Activated naive CD8-positive, alpha-beta T cell treated with anti-CD3 and anti-CD28 coated beads, Interleukin-2, amount 50 U/mL, for 24 hours (primary cell): ENCODE measurements around the gene OPCML.

ENCODE experiments used
- ATAC-seq: fragments of 150-1000 bp; cut with Tn5 transposase; one replicate; pipeline ENCODE4 v1.10.0; 2021
- DNase-seq: peaks from one replicate; pipeline ENCODE4 v3.0.0; 2021
- H3K27ac Mint-ChIP-seq: one replicate; pipeline ENCODE4 v1.8.0; 2021; ENCODE audit warnings: mild to moderate bottlenecking, mixed read lengths
- H3K27me3 Mint-ChIP-seq: one replicate; pipeline ENCODE4 v1.8.0; 2021; ENCODE audit warnings: mixed read lengths
- H3K36me3 Mint-ChIP-seq: one replicate; pipeline ENCODE4 v1.8.0; 2021; ENCODE audit warnings: low read depth, mixed read lengths
- H3K4me1 Mint-ChIP-seq: one replicate; pipeline ENCODE4 v1.8.0; 2021; ENCODE audit warnings: mixed read lengths
- H3K4me3 Mint-ChIP-seq: one replicate; pipeline ENCODE4 v1.8.0; 2021; ENCODE audit warnings: mild to moderate bottlenecking, moderate library complexity, mixed read lengths
- H3K9me3 Mint-ChIP-seq: one replicate; pipeline ENCODE4 v1.8.0; 2021; ENCODE audit warnings: mixed read lengths

The OPCML gene

GRCh38 chr11:133263332-133263731 lies 269.0 kb downstream of the OPCML start:
- Mint-ChIP-seq H3K27me3 (peaks cover 2% of the 10 kb centered on the region), H3K36me3 (no peaks in the 10 kb centered on the region), H3K9me3 (no peaks in the 10 kb centered on the region), H3K27ac (no peak overlapping the region), H3K4me1 (no peaks in the 10 kb centered on the region), H3K4me3 (no peak overlapping the region)
- no peak for DNase-seq
- no peak for ATAC-seq

GRCh38 chr11:133258751-133259150 lies 273.6 kb downstream of the OPCML start:
- no peak overlapping the region for H3K27ac Mint-ChIP-seq
- no peaks in the 10 kb centered on the region for H3K4me1 Mint-ChIP-seq
- H3K27me3 Mint-ChIP-seq: no peaks in the 10 kb centered on the region
- DNase-seq (no peak), ATAC-seq (no peak)
- no peak overlapping the region for H3K4me3 Mint-ChIP-seq
- H3K36me3 Mint-ChIP-seq: no peaks in the 10 kb centered on the region
- no peaks in the 10 kb centered on the region for H3K9me3 Mint-ChIP-seq

- no peak for ATAC-seq
- Mint-ChIP-seq H3K36me3 (no peaks in the 10 kb centered on the region), H3K27me3 (no peaks in the 10 kb centered on the region), H3K9me3 (no peaks in the 10 kb centered on the region), H3K27ac (no peak overlapping the region), H3K4me1 (no peaks in the 10 kb centered on the region), H3K4me3 (no peak overlapping the region)
- no peak for DNase-seq
Measured at GRCh38 chr11:133254601-133255000, 277.7 kb downstream of the OPCML start.

GRCh38 chr11:133253570-133253969 lies 278.7 kb downstream of the OPCML start:
- Mint-ChIP-seq H3K27ac (no peak overlapping the region), H3K9me3 (no peaks in the 10 kb centered on the region), H3K36me3 (no peaks in the 10 kb centered on the region), H3K27me3 (no peaks in the 10 kb centered on the region), H3K4me1 (no peaks in the 10 kb centered on the region), H3K4me3 (no peak overlapping the region)
- DNase-seq (no peak), ATAC-seq (no peak)

GRCh38 chr11:133251841-133252240 lies 280.5 kb downstream of the OPCML start:
- H3K9me3 Mint-ChIP-seq: no peaks in the 10 kb centered on the region

GRCh38 chr11:133249530-133249929 lies 282.8 kb downstream of the OPCML start:
- Mint-ChIP-seq H3K27ac (no peak overlapping the region), H3K4me1 (no peaks in the 10 kb centered on the region), H3K36me3 (no peaks in the 10 kb centered on the region), H3K4me3 (no peak overlapping the region), H3K9me3 (no peaks in the 10 kb centered on the region), H3K27me3 (no peaks in the 10 kb centered on the region)
- no peak for DNase-seq
- no peak for ATAC-seq

More at GRCh38 chr11:133251841-133252240, 280.5 kb downstream of the OPCML start:
- H3K27me3 Mint-ChIP-seq: no peaks in the 10 kb centered on the region
- H3K27ac Mint-ChIP-seq: no peak overlapping the region
- ATAC-seq (no peak), DNase-seq (no peak)
- no peaks in the 10 kb centered on the region for H3K4me1 Mint-ChIP-seq
- no peak overlapping the region for H3K4me3 Mint-ChIP-seq
- H3K36me3 Mint-ChIP-seq: no peaks in the 10 kb centered on the region

- Mint-ChIP-seq H3K4me3 (no peak overlapping the region), H3K9me3 (no peaks in the 10 kb centered on the region), H3K4me1 (no peaks in the 10 kb centered on the region), H3K27ac (no peak overlapping the region), H3K27me3 (no peaks in the 10 kb centered on the region), H3K36me3 (no peaks in the 10 kb centered on the region)
- DNase-seq (no peak), ATAC-seq (no peak)
Measured at GRCh38 chr11:133249065-133249464, 283.2 kb downstream of the OPCML start.

- Mint-ChIP-seq H3K9me3 (no peaks in the 10 kb centered on the region), H3K36me3 (no peaks in the 10 kb centered on the region), H3K27me3 (no peaks in the 10 kb centered on the region), H3K4me1 (no peaks in the 10 kb centered on the region), H3K4me3 (no peak overlapping the region), H3K27ac (no peak overlapping the region)
- no peak for ATAC-seq
- DNase-seq: no peak
Measured at GRCh38 chr11:133243832-133244231, 288.5 kb downstream of the OPCML start.

- ATAC-seq (no peak), DNase-seq (no peak)
- no peaks in the 10 kb centered on the region for H3K4me1 Mint-ChIP-seq
- no peaks in the 10 kb centered on the region for H3K27me3 Mint-ChIP-seq
- no peak overlapping the region for H3K27ac Mint-ChIP-seq
- no peaks in the 10 kb centered on the region for H3K9me3 Mint-ChIP-seq
- no peaks in the 10 kb centered on the region for H3K36me3 Mint-ChIP-seq
- no peak overlapping the region for H3K4me3 Mint-ChIP-seq
Measured at GRCh38 chr11:133240908-133241655, 291.2 kb downstream of the OPCML start.

- Mint-ChIP-seq H3K4me3 (no peak overlapping the region), H3K27me3 (no peaks in the 10 kb centered on the region), H3K9me3 (no peaks in the 10 kb centered on the region), H3K27ac (no peak overlapping the region), H3K4me1 (no peaks in the 10 kb centered on the region), H3K36me3 (no peaks in the 10 kb centered on the region)
- no peak for ATAC-seq
- no peak for DNase-seq
Measured at GRCh38 chr11:133239575-133239974, 292.7 kb downstream of the OPCML start.

GRCh38 chr11:133238495-133238894 lies 293.8 kb downstream of the OPCML start:
- H3K4me1 Mint-ChIP-seq: no peaks in the 10 kb centered on the region
- no peak overlapping the region for H3K27ac Mint-ChIP-seq
- DNase-seq: no peak
- no peak for ATAC-seq
- no peaks in the 10 kb centered on the region for H3K9me3 Mint-ChIP-seq
- no peaks in the 10 kb centered on the region for H3K27me3 Mint-ChIP-seq
- H3K4me3 Mint-ChIP-seq: no peak overlapping the region
- H3K36me3 Mint-ChIP-seq: no peaks in the 10 kb centered on the region

- Mint-ChIP-seq H3K27me3 (no peaks in the 10 kb centered on the region), H3K9me3 (no peaks in the 10 kb centered on the region), H3K4me3 (no peak overlapping the region), H3K4me1 (no peaks in the 10 kb centered on the region), H3K27ac (no peak overlapping the region), H3K36me3 (no peaks in the 10 kb centered on the region)
- no peak for ATAC-seq
- DNase-seq: no peak
Measured at GRCh38 chr11:133238027-133238426, 294.3 kb downstream of the OPCML start.

- Mint-ChIP-seq H3K4me3 (no peak overlapping the region), H3K4me1 (no peaks in the 10 kb centered on the region), H3K27me3 (no peaks in the 10 kb centered on the region), H3K9me3 (no peaks in the 10 kb centered on the region), H3K27ac (no peak overlapping the region), H3K36me3 (no peaks in the 10 kb centered on the region)
- ATAC-seq: no peak
- no peak for DNase-seq
Measured at GRCh38 chr11:133235381-133235780, 296.9 kb downstream of the OPCML start.

- no peaks in the 10 kb centered on the region for H3K27me3 Mint-ChIP-seq
Measured at GRCh38 chr11:133234883-133235282, 297.4 kb downstream of the OPCML start.

GRCh38 chr11:133232665-133233064 lies 299.6 kb downstream of the OPCML start:
- Mint-ChIP-seq H3K27ac (no peak overlapping the region), H3K27me3 (peaks cover under 1% of the 10 kb centered on the region), H3K36me3 (no peaks in the 10 kb centered on the region), H3K9me3 (no peaks in the 10 kb centered on the region), H3K4me3 (no peak overlapping the region), H3K4me1 (no peaks in the 10 kb centered on the region)
- DNase-seq (no peak), ATAC-seq (no peak)

More at GRCh38 chr11:133234883-133235282, 297.4 kb downstream of the OPCML start:
- ATAC-seq (no peak), DNase-seq (no peak)
- Mint-ChIP-seq H3K9me3 (no peaks in the 10 kb centered on the region), H3K4me3 (no peak overlapping the region), H3K4me1 (no peaks in the 10 kb centered on the region), H3K27ac (no peak overlapping the region), H3K36me3 (no peaks in the 10 kb centered on the region)

- Mint-ChIP-seq H3K27ac (no peak overlapping the region), H3K27me3 (peaks cover 3% of the 10 kb centered on the region), H3K9me3 (no peaks in the 10 kb centered on the region), H3K36me3 (no peaks in the 10 kb centered on the region), H3K4me3 (no peak overlapping the region), H3K4me1 (no peaks in the 10 kb centered on the region)
- DNase-seq (no peak), ATAC-seq (no peak)
Measured at GRCh38 chr11:133230431-133230830, 301.9 kb downstream of the OPCML start.
